ENCODE measurements around the gene GPR173. TPM values are rescaled to one million over a fixed set of nuclear protein-coding genes. Genes with fewer than 3 reads are reported as not detected.

GPR173 gene
- total and polyA plus RNA-seq, 9 of the 15 experiments (the other 6 are each of a cell fraction or from before 2014, with no cell fraction given), result 0.01 TPM; not detected in 8

GRCh38 chrX:53044995-53045394, 3.6 kb upstream of the GPR173 start (continued):
- TF ChIP-seq CREM (IDR thresholded peaks at IDR 0.05; ENCODE audit: low read depth) (no peak), KDM1A (IDR thresholded peaks at IDR 0.05) (no peak), CLOCK (CRISPR knock-in tag; IDR thresholded peaks at IDR 0.05; ENCODE audit: borderline replicate concordance) (no peak), ZNF280B (CRISPR knock-in tag; IDR thresholded peaks at IDR 0.05) (no peak), POLR2G (IDR thresholded peaks at IDR 0.05; ENCODE audit: low read depth, low read length) (no peak), MXI1 (IDR thresholded peaks at IDR 0.05; ENCODE audit: low read depth, low read length) (no peak)

GRCh38 chrX:53047228-53047627, 1.4 kb upstream of the GPR173 start:
- in situ Hi-C loops (cut with MboI) (no loop called here), intact Hi-C loops (cut with micrococcal nuclease) (no loop called here)
- ChIA-PET POLR2A (no interaction called here), CTCF (ENCODE audit: low intra/inter-chr PET ratio) (no interaction called here)
- peaks cover 0 to 9% of the 10 kb centered on the region in 2 experiments; a peak in 2 of 5 replicates for H3K27me3 ChIP-seq (ENCODE audit: control insufficient read depth in 2 of 2, insufficient read depth in 2 of 2, low read length in 2 of 2)
- H3K79me2 ChIP-seq (ENCODE audit: control insufficient read depth, insufficient read depth, low read length), result no peaks in the 10 kb centered on the region
- no peaks in the 10 kb centered on the region for H3K36me3 ChIP-seq (ENCODE audit: control insufficient read depth, insufficient read depth, low read length)
- H3K9me1 ChIP-seq (ENCODE audit: control insufficient read depth, insufficient read depth, low read length), result no peaks in the 10 kb centered on the region
- no peak for DNase-seq (ENCODE audit: extremely low read depth in 1 of 4, low spot score in 3 of 4)
- ATAC-seq, result no peak
- no peak overlapping the region for H3K27ac ChIP-seq (ENCODE audit: extremely low read depth, low read depth, low read length)
- 16% methylated on average over 5 of the region's 6 CpGs for WGBS (ENCODE audit: insufficient coverage, low coverage, missing lambda C conversion rate)
- H3K4me3 ChIP-seq, result no peak overlapping the region
- BruUV-seq (replicated peaks), result no TSS peak
- no peaks in the 10 kb centered on the region for H4K20me1 ChIP-seq (replicated peaks; ENCODE audit: control insufficient read depth, insufficient read depth, low read length)
- no peaks in the 10 kb centered on the region for H3K4me1 ChIP-seq (replicated peaks in 1 of 2; ENCODE audit: control insufficient read depth in 2 of 2, insufficient read depth in 2 of 2, low read length in 2 of 2)
- FAIRE-seq, result no peak
- no peak overlapping the region for H3K9ac ChIP-seq (ENCODE audit: insufficient read depth in 1 of 2, low read depth in 2 of 2, low read length in 2 of 2)
- no peaks in the 10 kb centered on the region for H3K9me3 ChIP-seq (replicated peaks; ENCODE audit: control insufficient read depth, insufficient read depth, low read depth, low read length)
- H3K4me2 ChIP-seq (ENCODE audit: insufficient read depth, low read length), result no peak overlapping the region
- H2AFZ ChIP-seq (ENCODE audit: low read depth, low read length), result no peak overlapping the region
- TF ChIP-seq ILK (tag; IDR thresholded peaks at IDR 0.05; ENCODE audit: borderline replicate concordance, low read depth), result no peak
- TF ChIP-seq AFF4 (CRISPR knock-in tag; IDR thresholded peaks at IDR 0.05), result no peak
- no peak for TF ChIP-seq JUNB (CRISPR knock-in tag; conservative IDR thresholded peaks at IDR 0.05)
- no peak for TF ChIP-seq E2F4 (CRISPR knock-in tag; IDR thresholded peaks at IDR 0.05; ENCODE audit: low read depth)
- no peak for TF ChIP-seq EWSR1 (IDR thresholded peaks at IDR 0.05; ENCODE audit: borderline replicate concordance, low read depth, partially characterized antibody)
- TF ChIP-seq ZNF764 (CRISPR knock-in tag; IDR thresholded peaks at IDR 0.05; ENCODE audit: low read depth), result no peak

Data from K562 (cell line).